LNCaP clone FGC (cell line): ENCODE measurements around the gene NUDT5.

Experiments
- DNase-seq: peaks from one replicate; pipeline ENCODE4 v3.0.0-alpha.2; 2011; ENCODE audit warnings: low read depth
- H3K4me3 ChIP-seq: 2 replicates; pipeline ENCODE4 v1.5.1; 2011; ENCODE audit warnings: mild to moderate bottlenecking, low read depth, low read length, control low read depth
- CTCF ChIP-seq: IDR thresholded peaks from 2 replicates; pipeline ENCODE4 v1.5.1; 2012; ENCODE audit warnings: mild to moderate bottlenecking; ENCODE audit not compliant: control insufficient read depth, insufficient read depth; ENCODE audit errors: extremely low read depth

Gene NUDT5

DNA sequence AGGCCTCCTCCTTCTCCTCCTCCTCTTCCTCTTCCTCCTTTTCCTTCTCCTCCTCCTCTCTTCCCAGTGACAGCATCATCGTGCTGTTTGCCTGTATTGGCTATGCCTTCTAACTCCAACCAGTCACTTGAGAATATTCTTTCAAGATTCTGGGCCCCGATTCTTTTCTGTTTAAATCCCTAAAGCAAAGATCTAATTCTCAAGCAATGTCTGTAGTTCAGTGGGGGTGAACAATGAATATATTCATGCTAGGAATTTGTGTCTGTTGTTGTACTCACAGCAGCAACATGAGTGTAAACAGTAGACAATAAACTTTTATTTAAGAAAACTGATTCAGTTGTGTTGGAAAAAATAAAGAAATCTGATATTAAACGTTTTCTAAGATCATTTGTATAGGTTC is 30.7 kb downstream of the NUDT5 start:
- H3K4me3 ChIP-seq = no peak overlapping the region
- TF ChIP-seq CTCF = no peak
- DNase-seq = no peak

GRCh38 chr10:12164085-12164484 is 31.6 kb downstream of the NUDT5 start:
- H3K4me3 ChIP-seq = no peak overlapping the region
- TF ChIP-seq CTCF = no peak
- no peak for DNase-seq

GRCh38 chr10:12162927-12163326 is 32.8 kb downstream of the NUDT5 start:
- no peak for TF ChIP-seq CTCF
- H3K4me3 ChIP-seq = no peak overlapping the region
- no peak for DNase-seq

DNA sequence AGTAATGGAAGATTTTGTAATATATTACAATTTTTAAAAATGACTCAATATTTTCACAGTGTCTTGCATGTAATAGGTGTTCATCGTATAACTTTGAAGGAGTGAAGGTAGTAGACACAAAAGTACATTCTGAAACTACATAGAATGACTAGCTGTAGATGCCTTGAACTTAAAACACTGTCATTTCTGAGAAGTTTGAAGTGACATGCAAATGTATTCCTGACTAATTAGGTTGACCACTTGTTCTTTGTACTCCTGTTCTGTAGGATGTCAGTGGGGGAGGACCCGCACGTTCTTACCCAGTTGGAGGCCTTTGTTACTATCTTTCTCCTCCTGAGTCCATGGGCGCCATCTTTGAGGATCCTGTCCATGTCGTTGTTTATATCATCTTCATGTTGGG is 35.0 kb downstream of the NUDT5 start:
- no peak for TF ChIP-seq CTCF
- no peak overlapping the region for H3K4me3 ChIP-seq
- no peak for DNase-seq

DNA sequence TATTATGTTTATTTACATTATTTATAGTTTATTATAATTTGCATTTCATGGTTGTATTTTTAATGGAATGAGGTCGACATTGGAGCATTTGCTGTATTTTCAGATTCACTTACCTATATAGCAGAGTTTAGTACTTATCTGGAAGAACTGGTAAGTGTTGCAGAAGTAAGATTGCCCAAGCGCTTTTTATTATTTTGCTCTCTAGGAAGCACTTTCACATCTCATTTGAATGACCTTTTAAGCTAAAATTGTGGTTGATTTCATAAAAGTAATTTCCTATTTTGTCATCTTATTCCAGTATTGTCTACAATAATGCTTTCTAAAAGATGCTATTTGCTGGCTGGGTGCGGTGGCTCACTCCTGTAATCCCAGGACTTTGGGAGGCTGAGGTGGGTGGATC is 37.6 kb downstream of the NUDT5 start:
- no peak for DNase-seq
- TF ChIP-seq CTCF = no peak
- H3K4me3 ChIP-seq = no peak overlapping the region

GRCh38 chr10:12156367-12157123 is 39.1 kb downstream of the NUDT5 start:
- TF ChIP-seq CTCF = no peak
- no peak overlapping the region for H3K4me3 ChIP-seq
- DNase-seq = no peak

GRCh38 chr10:12154516-12154915 is 41.2 kb downstream of the NUDT5 start:
- DNase-seq = no peak
- no peak for TF ChIP-seq CTCF
- H3K4me3 ChIP-seq = no peak overlapping the region
